Right kidney (tissue), 1 donor: Measurements from ENCODE around the gene SLC22A14.
A peak's percentile ranks its signal among the peaks of the same experiment; 100 is the strongest.

Experiments
- DNase-seq: peaks from one replicate; pipeline ENCODE4 v3.0.0-alpha.2; 2016

SLC22A14 gene

GRCh38 chr3:38346587-38347410, 64.7 kb downstream of the SLC22A14 start, which contains the start of gene XYLB:
XYLB (plus strand) TSS chr3:38346785; CDS start chr3:38346869, 84 bp downstream.
- DNase-seq = peak; percentile 89

DNA sequence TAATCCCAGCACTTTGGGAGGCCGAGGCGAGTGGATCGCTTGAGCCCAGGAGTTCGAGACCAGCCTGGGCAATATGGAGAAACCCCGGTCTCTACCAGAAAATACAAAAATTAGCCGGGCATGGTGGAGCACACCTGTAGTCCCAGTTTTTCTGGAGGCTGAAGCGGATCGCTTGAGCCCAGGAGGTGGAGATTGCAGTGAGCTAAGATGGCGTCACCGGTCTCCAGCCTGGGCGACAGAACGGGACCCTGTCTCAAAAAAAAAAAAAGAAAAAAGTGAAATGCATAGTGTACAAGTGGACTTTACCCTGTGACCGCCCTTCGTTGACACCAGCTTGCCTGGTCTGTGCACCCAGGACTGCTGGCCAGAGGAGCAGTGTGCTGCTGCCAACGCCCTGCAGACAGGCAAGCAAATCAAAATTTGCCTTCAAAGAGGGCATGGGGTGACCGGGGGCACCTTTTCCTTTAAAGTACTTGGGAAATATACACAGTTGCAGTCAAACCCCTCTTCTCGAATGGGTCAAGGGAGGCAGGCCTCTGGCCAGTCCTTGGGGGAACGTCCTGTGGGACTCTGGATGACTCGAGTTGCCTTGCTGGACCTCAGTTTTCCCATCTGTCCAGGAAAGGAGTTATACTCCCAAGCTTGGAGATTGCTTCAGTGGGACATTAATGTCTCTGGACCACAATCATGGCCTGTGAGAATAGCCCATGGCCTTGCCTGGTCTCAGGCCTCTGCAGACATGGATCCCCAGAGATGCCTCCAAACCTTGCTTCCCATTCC, 65.5 kb downstream of the SLC22A14 start:
- no peak for DNase-seq

DNA sequence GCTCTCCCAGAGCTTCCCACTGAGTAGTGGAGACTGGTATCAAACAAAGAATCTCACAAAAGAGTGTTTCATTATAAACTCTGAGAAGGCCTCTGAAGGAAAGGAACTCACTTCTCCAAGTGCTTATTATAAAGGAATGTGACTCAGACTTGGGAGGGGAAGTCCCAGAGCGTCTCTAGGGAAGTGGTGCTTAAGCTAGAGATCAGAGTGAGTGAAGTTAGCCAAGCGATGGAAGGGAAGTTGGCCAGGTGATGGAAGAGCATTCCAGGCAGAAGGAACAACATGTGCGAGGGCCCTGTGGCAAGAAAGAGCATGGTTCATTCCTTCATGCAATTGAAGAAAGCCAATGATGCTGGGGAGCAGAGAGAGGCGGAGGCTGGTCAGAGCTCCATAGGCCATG, 66.8 kb downstream of the SLC22A14 start:
- no peak for DNase-seq

DNA sequence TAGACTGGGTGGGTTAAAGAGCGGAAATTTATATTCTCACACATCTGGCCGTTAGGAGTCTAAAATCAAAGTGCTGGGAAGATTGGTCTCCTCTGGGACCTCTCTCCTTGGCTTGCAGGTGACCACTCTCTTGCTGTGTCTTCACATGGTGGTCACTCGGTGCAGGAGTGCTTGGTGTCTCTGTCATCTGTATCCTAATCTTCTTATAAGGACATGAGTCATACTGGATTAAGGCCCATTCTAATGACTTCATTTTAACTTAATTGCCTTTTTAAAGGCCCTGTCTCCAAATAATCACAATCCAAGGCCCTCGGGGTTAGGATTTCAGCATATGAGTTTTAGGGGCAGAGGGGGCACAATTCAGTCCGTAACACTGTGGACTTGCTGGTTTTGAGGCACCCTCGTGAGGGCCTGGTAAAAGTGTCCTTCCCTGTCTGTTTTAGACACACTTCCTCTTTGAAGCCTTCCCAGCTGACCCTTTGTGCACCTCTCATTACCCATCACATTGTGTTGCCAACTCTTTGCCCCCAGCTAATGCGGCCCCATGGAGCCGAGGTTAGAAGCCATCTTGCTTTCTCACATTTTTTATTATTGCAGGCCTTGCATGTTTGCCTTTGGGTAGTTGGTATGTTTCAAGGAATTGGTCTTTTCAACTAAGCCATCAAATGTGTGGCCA, 67.7 kb downstream of the SLC22A14 start:
- DNase-seq = no peak

GRCh38 chr3:38353151-38353550, 71.1 kb downstream of the SLC22A14 start:
- DNase-seq = no peak

- DNase-seq = no peak
Measured at GRCh38 chr3:38354588-38355330, 72.7 kb downstream of the SLC22A14 start.

DNA sequence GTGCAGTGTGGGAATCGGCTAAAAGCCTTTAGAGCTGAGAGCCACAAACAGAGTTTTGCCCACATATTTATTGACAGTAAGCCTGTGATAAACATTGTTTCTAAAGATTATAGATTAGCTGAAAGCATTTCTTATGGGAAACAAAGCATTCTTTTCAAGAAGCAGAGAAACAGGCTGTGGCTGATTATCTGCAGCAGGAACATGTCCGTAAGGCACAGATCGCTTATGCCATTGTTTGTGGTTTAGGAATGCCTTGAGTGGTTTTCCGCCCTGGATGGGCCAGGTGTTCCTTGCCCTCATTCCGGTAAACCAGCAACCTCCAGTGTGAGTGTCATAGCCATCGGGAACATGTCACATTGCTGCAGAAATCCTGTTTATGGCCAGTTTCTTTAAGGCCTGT, 76.9 kb downstream of the SLC22A14 start:
- DNase-seq = no peak

- no peak for DNase-seq
Measured at GRCh38 chr3:38360345-38360744, 78.3 kb downstream of the SLC22A14 start.

GRCh38 chr3:38361496-38361895, 79.4 kb downstream of the SLC22A14 start:
- no peak for DNase-seq

- no peak for DNase-seq
Measured at GRCh38 chr3:38362825-38363224, 80.7 kb downstream of the SLC22A14 start.

DNA sequence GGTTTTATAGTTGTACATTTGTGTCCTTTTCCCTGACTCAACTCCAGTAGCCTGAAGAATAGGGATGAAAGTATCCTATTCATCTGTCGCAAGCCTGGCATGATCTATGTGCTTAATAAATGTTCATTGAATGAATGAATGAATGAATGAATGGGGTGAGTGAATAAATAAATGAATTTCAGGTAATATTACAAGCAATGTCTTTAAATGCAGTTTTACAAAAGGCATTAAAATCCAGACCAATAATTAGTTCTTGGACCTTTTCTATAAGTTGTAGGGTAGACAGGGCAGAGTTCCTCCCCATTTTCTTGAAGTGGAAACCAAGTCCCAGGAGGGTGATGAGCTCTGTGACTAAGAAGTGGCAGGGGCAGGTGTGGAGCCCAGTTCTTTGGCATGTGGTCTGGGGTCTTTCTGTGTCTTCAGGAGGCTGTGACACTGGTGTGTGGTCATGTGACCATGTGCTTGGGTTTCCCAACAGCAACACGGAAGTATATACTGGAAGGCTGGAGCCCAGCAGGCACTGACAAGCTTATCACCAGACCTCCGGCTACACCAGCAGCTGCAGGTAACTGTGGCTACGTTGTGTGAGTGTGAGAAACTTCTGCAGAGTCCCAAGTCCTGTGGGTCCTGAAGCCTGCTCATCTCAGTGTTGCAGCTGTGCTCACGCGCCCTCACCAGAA, 82.8 kb downstream of the SLC22A14 start:
- no peak for DNase-seq

- no peak for DNase-seq
Measured at GRCh38 chr3:38365469-38366062, 83.5 kb downstream of the SLC22A14 start.

GRCh38 chr3:38366082-38366481, 84.0 kb downstream of the SLC22A14 start:
- no peak for DNase-seq

- DNase-seq = no peak
Measured at GRCh38 chr3:38367779-38368178, 85.7 kb downstream of the SLC22A14 start.
